GM23338 (cell line): ENCODE data around the gene SPTB. TPM values are rescaled to one million over a fixed set of nuclear protein-coding genes. Genes with fewer than 3 reads are reported as not detected.

Experiments used
- EZH2 ChIP-seq: fragments of 200-600 bp; sonication (generic); IDR thresholded peaks from one replicate; pipeline ENCODE4 v1.8.0; 2017; ENCODE audit warnings: antibody characterized with exemption, mild to moderate bottlenecking, low read depth; ENCODE audit not compliant: unreplicated experiment
- polyA plus RNA-seq: library from polyadenylated mRNA; unstranded; fragments of >200 nt; fragmentation: Nextera tagmentation; extraction: Ambion mirVana; gene quantifications from 2 replicates; pipeline ENCODE4 v1.2.1, GENCODE V29; 2016
- total RNA-seq: library from RNA; depleted of rRNA; stranded (reverse); fragments of >200 nt; shearing (Covaris generic); gene quantifications from 2 replicates; pipeline ENCODE4 v1.2.3, GENCODE V29; 2014
- TF ChIP-seq, protein P1 (sequence below): fragments of 250-450 bp; sonication (Bioruptor Pico); IDR thresholded peaks from 2 replicates; pipeline ENCODE4 v1.5.0; 2020; ENCODE audit warnings: mild to moderate bottlenecking, moderate library complexity
- TF ChIP-seq, protein P2 (sequence below): IDR thresholded peaks from one replicate; pipeline ENCODE4 v1.6.1; 2018; ENCODE audit warnings: antibody characterized with exemption; ENCODE audit not compliant: unreplicated experiment

The SPTB gene
- total and polyA plus RNA-seq, 2 experiments from 2014 or later, result 1.1 to 1.9 TPM

DNA sequence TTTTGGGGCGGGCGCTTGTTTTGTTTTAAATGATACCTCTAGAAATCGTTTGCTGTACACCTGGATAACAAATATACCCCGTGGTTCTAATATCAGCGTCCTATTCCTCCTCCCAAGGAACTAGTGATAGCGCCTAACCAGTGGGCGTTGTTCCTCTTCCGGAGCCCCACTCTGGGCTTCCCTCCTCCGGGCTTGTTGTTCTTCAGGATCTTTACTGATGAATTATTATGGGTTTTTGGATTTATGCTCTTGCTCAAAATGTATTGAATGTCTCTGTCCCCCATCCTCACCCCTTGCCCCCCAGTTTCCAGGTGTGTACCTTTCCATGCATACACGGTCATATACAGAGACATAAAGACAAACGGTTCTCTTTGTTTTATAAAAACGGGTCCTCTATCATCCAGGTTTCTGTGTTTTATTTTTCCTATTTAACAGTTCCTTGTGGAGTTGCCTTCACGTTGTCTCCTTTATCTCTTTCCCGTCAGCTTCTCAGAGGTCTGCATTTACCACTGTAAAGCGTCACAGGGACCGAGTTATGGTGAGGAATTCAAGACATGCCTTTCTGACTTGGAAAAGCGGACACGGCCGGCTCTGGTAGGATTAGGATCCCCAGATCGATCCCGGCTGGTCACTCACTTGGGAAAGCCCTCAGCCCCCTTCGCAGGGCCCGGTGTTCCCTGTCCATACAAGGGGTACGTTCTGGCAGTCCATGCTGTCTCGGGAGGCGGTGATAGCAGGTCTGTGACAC lies 176.1 kb downstream of the SPTB start (continued):
- TF ChIP-seq, protein P1, sequence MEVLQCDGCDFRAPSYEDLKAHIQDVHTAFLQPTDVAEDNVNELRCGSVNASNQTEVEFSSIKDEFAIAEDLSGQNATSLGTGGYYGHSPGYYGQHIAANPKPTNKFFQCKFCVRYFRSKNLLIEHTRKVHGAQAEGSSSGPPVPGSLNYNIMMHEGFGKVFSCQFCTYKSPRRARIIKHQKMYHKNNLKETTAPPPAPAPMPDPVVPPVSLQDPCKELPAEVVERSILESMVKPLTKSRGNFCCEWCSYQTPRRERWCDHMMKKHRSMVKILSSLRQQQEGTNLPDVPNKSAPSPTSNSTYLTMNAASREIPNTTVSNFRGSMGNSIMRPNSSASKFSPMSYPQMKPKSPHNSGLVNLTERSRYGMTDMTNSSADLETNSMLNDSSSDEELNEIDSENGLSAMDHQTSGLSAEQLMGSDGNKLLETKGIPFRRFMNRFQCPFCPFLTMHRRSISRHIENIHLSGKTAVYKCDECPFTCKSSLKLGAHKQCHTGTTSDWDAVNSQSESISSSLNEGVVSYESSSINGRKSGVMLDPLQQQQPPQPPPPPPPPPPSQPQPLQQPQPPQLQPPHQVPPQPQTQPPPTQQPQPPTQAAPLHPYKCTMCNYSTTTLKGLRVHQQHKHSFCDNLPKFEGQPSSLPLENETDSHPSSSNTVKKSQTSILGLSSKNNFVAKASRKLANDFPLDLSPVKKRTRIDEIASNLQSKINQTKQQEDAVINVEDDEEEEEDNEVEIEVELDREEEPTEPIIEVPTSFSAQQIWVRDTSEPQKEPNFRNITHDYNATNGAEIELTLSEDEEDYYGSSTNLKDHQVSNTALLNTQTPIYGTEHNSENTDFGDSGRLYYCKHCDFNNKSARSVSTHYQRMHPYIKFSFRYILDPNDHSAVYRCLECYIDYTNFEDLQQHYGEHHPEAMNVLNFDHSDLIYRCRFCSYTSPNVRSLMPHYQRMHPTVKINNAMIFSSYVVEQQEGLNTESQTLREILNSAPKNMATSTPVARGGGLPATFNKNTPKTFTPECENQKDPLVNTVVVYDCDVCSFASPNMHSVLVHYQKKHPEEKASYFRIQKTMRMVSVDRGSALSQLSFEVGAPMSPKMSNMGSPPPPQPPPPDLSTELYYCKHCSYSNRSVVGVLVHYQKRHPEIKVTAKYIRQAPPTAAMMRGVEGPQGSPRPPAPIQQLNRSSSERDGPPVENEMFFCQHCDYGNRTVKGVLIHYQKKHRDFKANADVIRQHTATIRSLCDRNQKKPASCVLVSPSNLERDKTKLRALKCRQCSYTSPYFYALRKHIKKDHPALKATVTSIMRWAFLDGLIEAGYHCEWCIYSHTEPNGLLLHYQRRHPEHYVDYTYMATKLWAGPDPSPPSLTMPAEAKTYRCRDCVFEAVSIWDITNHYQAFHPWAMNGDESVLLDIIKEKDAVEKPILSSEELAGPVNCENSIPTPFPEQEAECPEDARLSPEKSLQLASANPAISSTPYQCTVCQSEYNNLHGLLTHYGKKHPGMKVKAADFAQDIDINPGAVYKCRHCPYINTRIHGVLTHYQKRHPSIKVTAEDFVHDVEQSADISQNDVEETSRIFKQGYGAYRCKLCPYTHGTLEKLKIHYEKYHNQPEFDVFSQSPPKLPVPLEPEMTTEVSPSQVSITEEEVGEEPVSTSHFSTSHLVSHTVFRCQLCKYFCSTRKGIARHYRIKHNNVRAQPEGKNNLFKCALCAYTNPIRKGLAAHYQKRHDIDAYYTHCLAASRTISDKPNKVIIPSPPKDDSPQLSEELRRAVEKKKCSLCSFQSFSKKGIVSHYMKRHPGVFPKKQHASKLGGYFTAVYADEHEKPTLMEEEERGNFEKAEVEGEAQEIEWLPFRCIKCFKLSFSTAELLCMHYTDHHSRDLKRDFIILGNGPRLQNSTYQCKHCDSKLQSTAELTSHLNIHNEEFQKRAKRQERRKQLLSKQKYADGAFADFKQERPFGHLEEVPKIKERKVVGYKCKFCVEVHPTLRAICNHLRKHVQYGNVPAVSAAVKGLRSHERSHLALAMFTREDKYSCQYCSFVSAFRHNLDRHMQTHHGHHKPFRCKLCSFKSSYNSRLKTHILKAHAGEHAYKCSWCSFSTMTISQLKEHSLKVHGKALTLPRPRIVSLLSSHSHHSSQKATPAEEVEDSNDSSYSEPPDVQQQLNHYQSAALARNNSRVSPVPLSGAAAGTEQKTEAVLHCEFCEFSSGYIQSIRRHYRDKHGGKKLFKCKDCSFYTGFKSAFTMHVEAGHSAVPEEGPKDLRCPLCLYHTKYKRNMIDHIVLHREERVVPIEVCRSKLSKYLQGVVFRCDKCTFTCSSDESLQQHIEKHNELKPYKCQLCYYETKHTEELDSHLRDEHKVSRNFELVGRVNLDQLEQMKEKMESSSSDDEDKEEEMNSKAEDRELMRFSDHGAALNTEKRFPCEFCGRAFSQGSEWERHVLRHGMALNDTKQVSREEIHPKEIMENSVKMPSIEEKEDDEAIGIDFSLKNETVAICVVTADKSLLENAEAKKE (CRISPR knock-in tag), result no peak
- TF ChIP-seq, protein P2, sequence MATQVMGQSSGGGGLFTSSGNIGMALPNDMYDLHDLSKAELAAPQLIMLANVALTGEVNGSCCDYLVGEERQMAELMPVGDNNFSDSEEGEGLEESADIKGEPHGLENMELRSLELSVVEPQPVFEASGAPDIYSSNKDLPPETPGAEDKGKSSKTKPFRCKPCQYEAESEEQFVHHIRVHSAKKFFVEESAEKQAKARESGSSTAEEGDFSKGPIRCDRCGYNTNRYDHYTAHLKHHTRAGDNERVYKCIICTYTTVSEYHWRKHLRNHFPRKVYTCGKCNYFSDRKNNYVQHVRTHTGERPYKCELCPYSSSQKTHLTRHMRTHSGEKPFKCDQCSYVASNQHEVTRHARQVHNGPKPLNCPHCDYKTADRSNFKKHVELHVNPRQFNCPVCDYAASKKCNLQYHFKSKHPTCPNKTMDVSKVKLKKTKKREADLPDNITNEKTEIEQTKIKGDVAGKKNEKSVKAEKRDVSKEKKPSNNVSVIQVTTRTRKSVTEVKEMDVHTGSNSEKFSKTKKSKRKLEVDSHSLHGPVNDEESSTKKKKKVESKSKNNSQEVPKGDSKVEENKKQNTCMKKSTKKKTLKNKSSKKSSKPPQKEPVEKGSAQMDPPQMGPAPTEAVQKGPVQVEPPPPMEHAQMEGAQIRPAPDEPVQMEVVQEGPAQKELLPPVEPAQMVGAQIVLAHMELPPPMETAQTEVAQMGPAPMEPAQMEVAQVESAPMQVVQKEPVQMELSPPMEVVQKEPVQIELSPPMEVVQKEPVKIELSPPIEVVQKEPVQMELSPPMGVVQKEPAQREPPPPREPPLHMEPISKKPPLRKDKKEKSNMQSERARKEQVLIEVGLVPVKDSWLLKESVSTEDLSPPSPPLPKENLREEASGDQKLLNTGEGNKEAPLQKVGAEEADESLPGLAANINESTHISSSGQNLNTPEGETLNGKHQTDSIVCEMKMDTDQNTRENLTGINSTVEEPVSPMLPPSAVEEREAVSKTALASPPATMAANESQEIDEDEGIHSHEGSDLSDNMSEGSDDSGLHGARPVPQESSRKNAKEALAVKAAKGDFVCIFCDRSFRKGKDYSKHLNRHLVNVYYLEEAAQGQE, result no peak
- no peak for TF ChIP-seq EZH2
